ENCODE measurements around the gene TCERG1.
"Not testable (repeated sequence)": the region's sequence is repeated elsewhere in the genome, so short reads cannot be mapped to it uniquely, and the experiment has no call there.

TCERG1 gene

GRCh38 chr5:146556884-146557283, 109.8 kb downstream of the TCERG1 start:
- H3K4me3 ChIP-seq (ENCODE audit: low read depth, low read length); DNase-seq (ENCODE audit: low read depth): not testable (repeated sequence)

GRCh38 chr5:146560205-146560812, 113.2 kb downstream of the TCERG1 start:
- DNase-seq (ENCODE audit: low read depth): no peak
- no peak overlapping the region for H3K4me3 ChIP-seq (ENCODE audit: low read depth, low read length)
